Stomach (tissue), 9 donors: ENCODE data around the gene PDE4D. TPM values are rescaled to one million over a fixed set of nuclear protein-coding genes. Genes with fewer than 3 reads are reported as not detected.

ENCODE experiments used
- DNase-seq, 2 donors: peaks; one replicate each; pipeline versions ENCODE4 v3.0.0 to v3.0.0-alpha.2; 2013 to 2019
- H3K27ac ChIP-seq, 5 donors: fragments of 200-600 bp in 4 of 5; sonication (generic) in 4 of 5; one replicate each; pipeline ENCODE4 v1.5.1; 2013 to 2019; ENCODE audit warnings: mild to moderate bottlenecking in 1 of 5, moderate library complexity in 1 of 5
- H3K27me3 ChIP-seq, 3 donors: fragments of 200-600 bp; sonication (generic); one replicate each; pipeline ENCODE4 v1.5.1; 2017 to 2019; ENCODE audit warnings: mixed run types in 1 of 3
- H3K36me3 ChIP-seq, 4 donors: fragments of 200-600 bp; sonication (generic); 1 replicate in 3 of 4; 2 replicates in 1 of 4; pipeline ENCODE4 v1.5.1; 2016 to 2019
- H3K4me1 ChIP-seq, 4 donors: fragments of 200-600 bp; sonication (generic); one replicate each; pipeline ENCODE4 v1.5.1; 2016 to 2019
- H3K4me3 ChIP-seq, 4 donors: fragments of 200-600 bp; sonication (generic) in 3 of 4; one replicate each; pipeline ENCODE4 v1.5.1; 2016 to 2019; ENCODE audit warnings: mild to moderate bottlenecking in 1 of 4
- H3K9me3 ChIP-seq, 4 donors: fragments of 200-600 bp; sonication (generic); one replicate each; pipeline ENCODE4 v1.5.1; 2016 to 2019
- CTCF ChIP-seq, 7 experiments: fragments of 450-650 bp in 4 of 7; fragments of 200-600 bp in 3 of 7; sonication (generic) in 3 of 7; IDR thresholded peaks; one replicate each; pipeline ENCODE4 v1.5.1; 2016 to 2019; ENCODE audit warnings: antibody characterized with exemption in 7 of 7, control low read depth in 2 of 7, mild to moderate bottlenecking in 1 of 7
- EP300 ChIP-seq: sonication (generic); formaldehyde crosslinking; IDR thresholded peaks from one replicate; pipeline ENCODE4 v1.6.1; 2017; ENCODE audit warnings: antibody characterized with exemption
- POLR2A ChIP-seq, 4 donors: fragments of 450-650 bp; IDR thresholded peaks; one replicate each; pipeline ENCODE4 v1.6.1; 2016; ENCODE audit warnings: antibody characterized with exemption in 4 of 4, control low read depth in 2 of 4, mild to moderate bottlenecking in 1 of 4, moderate library complexity in 1 of 4
- POLR2AphosphoS5 ChIP-seq, 3 donors: sonication (generic); formaldehyde crosslinking; IDR thresholded peaks; one replicate each; pipeline ENCODE4 v1.6.1; 2016; ENCODE audit warnings: antibody characterized with exemption in 3 of 3
- WGBS, 5 donors: extraction: QIAGEN DNeasy Blood & Tissue Kit in 3 of 5; methylation state at CpG; one replicate each; pipeline versions ENCODE4 v1.1.5 to v1.1.7; 2013 to 2018; 5-methylcytosine and 5-hydroxymethylcytosine counted together
- intact Hi-C: fragments of 100-400 bp; cut with DNase I; formaldehyde crosslinking; loops from one replicate; pipeline ENCODE4 v1.15.1; 2023; ENCODE audit warnings: low total_unique reads
- polyA plus RNA-seq, 3 donors: library from polyadenylated mRNA; stranded (reverse); fragments of 200-250 nt; gene quantifications; one replicate each; pipeline ENCODE4 v1.2.3, GENCODE V29; 2013
- total RNA-seq, 5 donors: library from RNA; depleted of rRNA; stranded (reverse); fragments of >200 nt; gene quantifications; one replicate each; pipeline versions ENCODE4 v1.1.0 to v1.2.3, GENCODE V29; 2014 to 2016
- donor health status: healthy with polysubstance abuse.
- donor health status: Bipolar disorder and iron deficiency.
- donor health status: healthy.

The PDE4D gene
- total and polyA plus RNA-seq, 8 donors: 3.1 to 147 (median 97.3) TPM

DNA sequence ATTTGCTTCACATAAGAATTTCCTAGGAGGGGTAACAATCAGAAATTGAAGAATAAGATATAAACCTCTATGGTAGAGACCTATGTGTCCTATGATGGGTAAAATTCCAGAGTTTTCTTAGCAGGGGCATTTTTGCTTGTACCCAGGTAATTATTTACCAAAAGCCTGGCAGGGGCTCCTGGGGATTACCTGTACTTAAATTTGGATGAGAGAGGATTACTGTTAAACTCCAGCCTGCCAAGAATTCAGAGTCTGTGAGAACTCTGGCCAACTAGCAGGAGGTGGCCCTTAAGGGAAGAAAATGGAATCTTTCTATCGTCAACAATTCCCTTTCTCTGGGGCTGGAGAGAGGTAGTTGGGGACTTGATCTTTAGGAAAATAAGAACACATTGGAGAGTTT is 460.4 kb downstream of the PDE4D start:
- TF ChIP-seq POLR2A (IDR thresholded peaks at IDR 0.05): no peak
- no peak for TF ChIP-seq POLR2AphosphoS5 (IDR thresholded peaks at IDR 0.05)
- TF ChIP-seq EP300: no peak
- TF ChIP-seq CTCF (IDR thresholded peaks at IDR 0.05): no peak
- Histone ChIP-seq H3K36me3 (no peaks in the 10 kb centered on the region), H3K27me3 (no peaks in the 10 kb centered on the region), H3K4me1 (peaks cover 0 to 9% (median 0%) of the 10 kb centered on the region in 4 donors), H3K9me3 (no peaks in the 10 kb centered on the region), H3K4me3 (no peak overlapping the region), H3K27ac (no peak overlapping the region)
- intact Hi-C loops: no loop called here
- 76 to 96% (median 86%) methylated on average over 1 of the region's 1 CpG for WGBS, 5 donors
- no peak for DNase-seq

DNA sequence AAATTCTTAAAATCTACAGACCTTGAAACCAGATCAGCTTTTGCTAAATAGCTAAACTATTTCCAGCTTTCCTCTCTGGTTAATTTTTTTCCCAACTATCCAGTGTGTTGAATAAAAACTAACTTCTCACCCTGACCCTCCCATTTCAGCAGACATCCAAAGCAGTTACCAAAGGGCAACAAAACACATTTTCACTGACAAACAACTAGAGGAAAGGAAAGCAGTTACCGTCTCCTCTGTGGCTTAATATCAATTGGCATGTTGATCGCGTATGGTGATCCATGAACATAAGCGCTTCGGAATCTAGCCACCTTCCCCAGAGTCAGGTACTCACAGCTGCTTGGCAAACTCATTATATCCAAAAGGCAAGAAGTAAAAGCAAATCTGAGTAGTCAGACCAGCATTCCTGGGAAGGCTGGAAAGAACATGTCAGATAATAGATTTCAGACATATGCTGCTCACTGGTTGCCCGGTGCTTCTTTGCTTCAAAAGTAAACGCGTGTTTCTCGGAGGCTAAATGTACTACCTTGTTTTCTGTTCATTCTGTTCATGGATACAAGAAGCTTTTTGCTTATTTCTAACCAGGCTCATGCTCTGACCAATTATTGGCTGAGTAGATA is 463.4 kb downstream of the PDE4D start:
- Histone ChIP-seq H3K36me3 (no peaks in the 10 kb centered on the region), H3K9me3 (no peaks in the 10 kb centered on the region), H3K4me3 (no peak overlapping the region), H3K27me3 (no peaks in the 10 kb centered on the region), H3K4me1 (no peaks in the 10 kb centered on the region), H3K27ac (no peak overlapping the region)
- no peak for DNase-seq
- intact Hi-C loops: no loop called here
- TF ChIP-seq EP300: no peak
- TF ChIP-seq CTCF (IDR thresholded peaks at IDR 0.05): no peak
- TF ChIP-seq POLR2AphosphoS5 (IDR thresholded peaks at IDR 0.05): no peak
- no peak for TF ChIP-seq POLR2A (IDR thresholded peaks at IDR 0.05)
- WGBS, 5 donors: 87 to 95% (median 93%) methylated on average over 9 of the region's 9 CpGs

DNA sequence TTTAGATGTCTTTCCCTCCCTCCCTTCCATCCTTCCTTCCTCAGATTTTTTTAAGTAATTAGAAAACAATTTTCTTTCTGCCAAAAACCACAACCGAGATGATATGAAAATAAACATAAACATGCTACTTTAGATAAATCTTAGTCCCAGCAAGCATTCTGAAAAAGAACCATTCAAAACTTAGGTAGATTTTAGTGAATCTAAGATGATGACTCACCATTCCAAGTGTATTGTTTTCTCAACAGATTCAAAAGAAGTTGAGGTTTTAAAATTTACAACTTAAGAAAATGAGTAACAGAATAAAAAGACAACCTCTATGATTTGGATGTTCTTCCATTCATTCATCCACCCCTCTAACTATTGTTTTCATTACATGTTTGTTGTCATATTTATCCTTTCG is 465.1 kb downstream of the PDE4D start:
- WGBS, 5 donors: 74 to 79% (median 76%) methylated on average over 2 of the region's 2 CpGs
- Histone ChIP-seq H3K27ac (no peak overlapping the region), H3K4me3 (no peak overlapping the region), H3K36me3 (no peaks in the 10 kb centered on the region), H3K27me3 (no peaks in the 10 kb centered on the region), H3K4me1 (no peaks in the 10 kb centered on the region), H3K9me3 (no peaks in the 10 kb centered on the region)
- TF ChIP-seq CTCF (IDR thresholded peaks at IDR 0.05) (no peak), POLR2A (IDR thresholded peaks at IDR 0.05) (no peak), POLR2AphosphoS5 (IDR thresholded peaks at IDR 0.05) (no peak), EP300 (no peak)
- DNase-seq: no peak
- intact Hi-C loops: no loop called here

DNA sequence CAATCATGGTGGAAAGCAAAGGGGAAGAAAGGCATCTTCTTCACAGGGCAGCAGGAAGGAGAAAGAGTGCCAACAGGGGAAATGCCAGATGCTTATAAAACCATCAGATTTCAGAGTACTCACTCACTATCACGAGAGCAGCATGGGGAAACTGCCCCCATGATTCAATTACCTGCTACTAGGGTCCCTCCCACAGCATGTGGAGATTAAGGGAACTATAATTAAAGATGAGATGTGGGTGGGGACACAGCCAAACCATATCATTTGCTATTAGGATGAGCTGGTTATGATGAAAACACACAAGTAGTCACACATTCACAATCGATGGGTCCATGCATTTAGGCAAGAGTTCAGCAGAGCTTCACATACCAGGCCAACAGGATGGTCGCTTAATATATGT is 469.0 kb downstream of the PDE4D start:
- Histone ChIP-seq H3K27ac (no peak overlapping the region), H3K9me3 (no peaks in the 10 kb centered on the region), H3K4me3 (no peak overlapping the region), H3K36me3 (no peaks in the 10 kb centered on the region), H3K4me1 (peaks cover 0 to 12% (median 0%) of the 10 kb centered on the region in 4 donors), H3K27me3 (no peaks in the 10 kb centered on the region)
- TF ChIP-seq CTCF (IDR thresholded peaks at IDR 0.05) (no peak), POLR2AphosphoS5 (IDR thresholded peaks at IDR 0.05) (no peak), POLR2A (IDR thresholded peaks at IDR 0.05) (no peak), EP300 (no peak)
- intact Hi-C loops: no loop called here
- WGBS, 5 donors: 87 to 94% (median 89%) methylated on average over 3 of the region's 3 CpGs
- DNase-seq: no peak
